HG03097 (cell line): ENCODE results near the gene CHFR.
"Not testable (repeated sequence)": the region's sequence is repeated elsewhere in the genome, so short reads cannot be mapped to it uniquely, and the experiment has no call there.

Source experiments
- ATAC-seq: cut with Tn5 transposase; IDR thresholded peaks from one replicate; pipeline ENCODE4 v1.9.1; 2021; ENCODE audit not compliant: unreplicated experiment, low FRiP score

The CHFR gene

DNA sequence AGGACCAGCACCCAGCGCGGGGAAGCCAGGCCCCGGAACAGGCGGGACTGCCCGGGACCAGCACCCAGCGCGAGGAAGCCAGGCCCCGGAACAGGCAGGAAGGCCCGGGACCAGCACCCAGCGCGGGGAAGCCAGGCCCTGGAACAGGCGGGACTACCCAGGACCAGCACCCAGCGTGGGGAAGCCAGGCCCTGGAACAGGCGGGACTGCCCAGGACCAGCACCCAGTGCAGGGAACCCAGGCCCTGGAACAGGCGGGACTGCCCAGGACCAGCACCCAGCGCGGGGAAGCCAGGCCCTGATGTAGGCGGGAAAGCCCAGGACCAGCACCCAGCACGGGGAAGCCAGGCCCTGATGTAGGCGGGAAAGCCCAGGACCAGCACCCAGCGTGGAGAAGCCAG lies 12.8 kb downstream of the CHFR start:
- ATAC-seq: not testable (repeated sequence)

DNA sequence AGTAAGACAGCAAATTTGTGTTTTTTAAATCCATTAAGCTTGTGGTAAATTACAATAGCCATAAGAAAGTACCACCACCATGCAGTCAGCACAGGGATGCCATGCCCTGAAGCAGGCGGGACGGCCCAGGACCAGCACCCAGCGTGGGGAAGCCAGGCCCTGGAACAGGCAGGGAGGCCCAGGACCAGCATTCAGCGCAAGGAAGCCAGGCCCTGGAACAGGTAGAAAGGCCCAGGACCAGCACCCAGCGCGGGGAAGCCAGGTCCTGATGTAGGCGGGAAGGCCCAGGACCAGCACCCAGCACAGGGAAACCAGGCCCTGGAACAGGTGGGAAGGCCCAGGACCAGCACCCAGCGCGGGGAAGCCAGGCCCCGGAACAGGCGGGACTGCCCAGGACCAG lies 13.2 kb downstream of the CHFR start:
- ATAC-seq: no peak

DNA sequence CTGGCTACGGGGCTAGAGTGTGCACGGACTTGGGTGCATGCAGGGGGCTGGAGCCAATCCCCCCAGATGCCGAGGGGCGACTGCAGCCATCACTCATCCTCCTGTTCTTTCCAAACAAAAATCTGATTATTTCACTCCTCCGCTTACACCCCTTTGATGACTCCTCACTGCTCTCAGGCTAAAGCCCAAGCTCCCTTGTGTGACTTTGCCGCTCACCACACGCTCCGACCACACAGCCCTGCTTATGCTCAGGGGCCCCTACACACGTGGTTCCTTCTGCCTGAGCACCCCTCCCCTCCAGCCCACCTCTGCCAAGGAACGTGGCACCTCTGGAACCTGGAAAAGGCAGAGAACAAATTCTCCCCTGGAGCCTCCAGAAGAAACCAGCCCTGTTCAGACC lies 13.7 kb downstream of the CHFR start:
- no peak for ATAC-seq

DNA sequence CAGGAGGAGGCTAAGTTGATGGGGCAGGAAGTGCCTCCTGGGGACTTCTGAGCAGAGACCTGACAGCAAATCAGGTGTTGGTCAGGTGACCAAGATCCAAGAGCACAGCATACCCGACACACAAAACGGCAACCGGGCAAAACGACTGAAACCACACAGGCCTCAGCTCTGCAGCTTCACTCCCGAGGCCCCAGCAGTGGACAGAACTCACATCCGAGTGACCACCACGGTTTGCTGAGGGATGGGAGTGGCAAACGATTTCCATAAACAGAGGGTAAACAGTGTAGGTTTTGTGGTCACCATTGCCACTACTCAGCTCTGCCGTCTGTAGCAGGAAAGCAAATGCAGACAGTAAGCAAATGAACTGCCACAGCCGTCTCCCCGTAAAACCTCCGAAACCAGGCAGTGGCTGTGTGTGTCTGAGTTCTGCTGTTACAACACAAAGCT lies 14.4 kb downstream of the CHFR start:
- ATAC-seq: no peak

DNA sequence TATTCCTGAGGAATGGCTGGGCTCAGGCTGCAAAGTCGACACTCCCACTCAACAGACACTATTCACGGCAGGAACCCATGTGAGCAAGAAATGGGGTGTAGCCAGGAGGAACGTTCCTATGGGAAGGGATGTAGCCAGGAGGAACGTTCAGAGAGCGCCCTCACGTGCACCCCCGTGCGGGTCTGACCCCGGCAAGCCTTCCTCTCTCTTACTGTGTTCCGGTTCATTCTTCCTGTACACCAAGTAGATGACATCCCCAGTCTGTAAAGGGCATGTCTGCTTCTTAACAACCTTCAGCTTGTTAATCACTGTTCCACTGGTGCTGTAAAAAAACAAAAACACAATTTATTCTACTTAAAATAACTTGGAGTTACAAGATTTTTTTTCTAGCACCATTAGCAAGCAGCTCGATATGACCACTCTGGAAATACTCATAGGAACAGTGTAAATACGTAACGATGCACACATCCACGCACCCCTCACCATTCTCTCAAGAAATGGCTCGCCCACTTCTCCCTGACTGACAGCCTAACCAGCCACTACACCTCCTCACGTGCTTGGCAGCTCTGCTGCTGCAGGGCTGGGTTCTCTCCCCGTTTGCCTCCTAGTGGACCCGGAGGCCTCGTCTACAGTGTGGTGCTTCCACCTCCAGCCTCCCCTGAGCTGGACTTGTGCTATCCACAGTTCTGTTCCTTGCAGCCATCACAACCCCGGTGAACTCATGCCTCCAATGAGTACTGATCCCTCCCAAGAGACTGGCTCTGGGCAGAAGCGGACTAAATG lies 15.1 kb downstream of the CHFR start:
- ATAC-seq: no peak

DNA sequence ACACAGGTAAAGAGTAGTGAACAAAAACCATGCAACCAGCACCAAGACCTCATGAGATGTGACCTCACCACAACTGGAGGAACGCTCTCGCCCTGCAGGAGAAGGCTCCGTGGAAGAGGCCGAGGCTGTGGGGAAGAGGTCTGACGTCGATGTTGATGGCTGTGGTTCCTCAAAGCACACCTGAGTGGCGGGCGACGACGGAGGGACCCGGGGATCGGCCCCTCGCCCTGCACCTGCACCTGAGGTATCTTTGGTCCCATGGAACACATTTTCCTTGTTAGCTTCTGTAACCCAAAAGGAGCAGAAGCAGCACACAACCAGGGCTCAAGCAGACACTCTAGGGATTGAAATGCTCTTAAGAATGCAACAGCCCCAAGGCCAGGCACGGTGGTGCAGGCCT lies 17.9 kb downstream of the CHFR start:
- no peak for ATAC-seq

DNA sequence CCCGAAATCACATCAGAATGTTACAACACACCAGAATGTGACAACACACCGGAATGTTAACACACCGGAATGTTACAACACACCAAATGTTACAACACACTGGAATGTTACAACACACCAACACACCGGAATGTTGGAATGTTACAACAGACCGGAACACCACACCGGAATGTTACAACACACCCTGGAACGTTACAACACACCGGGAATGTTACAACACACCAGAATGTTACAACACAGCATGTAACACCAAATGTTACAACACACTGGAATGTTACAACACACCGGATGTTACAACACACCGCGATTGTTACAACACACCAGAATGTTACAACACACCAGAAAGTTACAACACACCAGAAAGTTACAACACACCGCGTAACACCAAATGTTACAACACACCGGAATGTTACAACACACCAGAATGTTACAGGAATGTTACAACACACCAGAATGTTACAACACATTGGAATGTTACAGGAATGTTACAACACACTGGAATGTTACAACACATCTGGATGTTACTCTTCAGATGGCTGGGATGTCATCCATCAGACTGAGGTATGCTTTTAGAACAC lies 21.1 kb downstream of the CHFR start:
- no peak for ATAC-seq

DNA sequence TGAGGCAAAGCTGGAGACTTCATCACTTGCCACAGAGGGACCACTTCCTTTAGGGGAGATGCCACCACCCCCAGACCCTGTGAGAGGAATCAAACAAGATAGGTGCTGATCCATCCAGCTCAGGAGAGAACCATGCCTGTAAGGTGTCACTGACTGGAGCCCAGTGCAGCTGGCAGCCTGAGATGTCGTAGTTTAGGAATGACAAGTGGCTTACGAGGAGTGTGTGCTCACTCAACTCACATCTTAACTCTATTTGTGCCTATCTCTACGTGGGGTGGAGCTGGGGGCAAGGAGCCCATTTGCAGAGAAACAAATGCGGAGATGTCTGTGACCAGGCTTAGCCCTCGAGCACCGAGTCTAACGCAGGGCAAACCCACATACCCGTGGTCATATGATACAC lies 25.8 kb downstream of the CHFR start:
- no peak for ATAC-seq

DNA sequence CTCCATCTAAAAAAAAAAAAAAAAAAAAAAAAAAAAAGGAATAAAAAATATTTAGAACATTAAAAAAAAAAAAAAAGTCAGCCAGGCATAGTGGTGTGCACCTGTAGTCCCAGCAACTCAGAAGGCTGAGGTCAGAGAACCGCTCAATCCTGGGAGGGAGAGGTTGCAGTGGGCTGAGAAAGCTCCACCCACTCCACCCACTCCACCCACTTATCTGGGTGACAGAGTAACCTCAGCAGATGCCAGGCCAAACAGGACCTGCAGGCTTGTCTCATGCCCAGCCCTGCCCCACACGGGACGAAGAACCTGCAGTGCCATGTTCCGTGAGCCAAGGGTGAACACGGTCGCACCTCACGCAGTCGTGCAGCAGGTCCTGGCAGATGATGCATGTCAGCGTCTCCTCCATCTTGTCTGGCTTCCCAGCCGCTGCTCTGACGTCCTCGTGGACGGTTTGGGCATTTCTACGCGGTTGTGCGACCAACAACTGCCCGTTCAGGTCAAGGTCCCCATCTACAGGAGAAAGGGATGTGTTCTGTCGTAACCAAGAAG lies 28.6 kb downstream of the CHFR start:
- no peak for ATAC-seq

DNA sequence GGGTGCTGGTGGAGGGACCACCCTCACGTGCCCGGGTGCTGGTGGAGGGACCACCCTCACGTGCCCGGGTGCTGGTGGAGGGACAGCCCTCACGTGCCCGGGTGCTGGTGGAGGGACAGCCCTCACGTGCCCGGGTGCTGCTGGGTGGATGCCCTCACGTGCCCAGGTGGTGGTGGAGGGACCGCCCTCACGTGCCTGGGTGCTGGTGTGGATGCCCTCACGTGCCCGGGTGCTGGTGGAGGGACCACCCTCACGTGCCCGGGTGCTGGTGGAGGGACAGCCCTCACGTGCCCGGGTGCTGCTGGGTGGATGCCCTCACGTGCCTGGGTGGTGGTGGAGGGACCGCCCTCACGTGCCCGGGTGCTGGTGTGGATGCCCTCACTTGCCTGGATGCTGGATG lies 30.4 kb downstream of the CHFR start:
- not testable (repeated sequence) for ATAC-seq

DNA sequence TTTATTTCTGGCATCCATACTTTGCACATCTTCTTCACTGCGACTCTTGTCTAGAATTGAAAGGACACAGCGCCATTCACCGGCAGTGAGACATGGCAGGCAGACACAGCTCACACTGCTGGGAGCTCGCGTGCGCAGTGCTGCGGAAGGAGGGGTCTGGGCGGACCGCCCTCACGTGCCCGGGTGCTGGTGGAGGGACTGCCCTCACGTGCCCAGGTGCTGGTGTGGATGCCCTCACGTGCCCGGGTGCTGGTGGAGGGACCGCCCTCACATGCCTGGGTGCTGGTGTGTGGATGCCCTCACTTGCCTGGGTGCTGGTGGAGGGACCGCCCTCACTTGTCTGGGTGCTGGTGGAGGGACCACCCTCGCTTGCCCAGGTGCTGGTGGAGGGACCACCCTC lies 30.8 kb downstream of the CHFR start:
- no peak for ATAC-seq

DNA sequence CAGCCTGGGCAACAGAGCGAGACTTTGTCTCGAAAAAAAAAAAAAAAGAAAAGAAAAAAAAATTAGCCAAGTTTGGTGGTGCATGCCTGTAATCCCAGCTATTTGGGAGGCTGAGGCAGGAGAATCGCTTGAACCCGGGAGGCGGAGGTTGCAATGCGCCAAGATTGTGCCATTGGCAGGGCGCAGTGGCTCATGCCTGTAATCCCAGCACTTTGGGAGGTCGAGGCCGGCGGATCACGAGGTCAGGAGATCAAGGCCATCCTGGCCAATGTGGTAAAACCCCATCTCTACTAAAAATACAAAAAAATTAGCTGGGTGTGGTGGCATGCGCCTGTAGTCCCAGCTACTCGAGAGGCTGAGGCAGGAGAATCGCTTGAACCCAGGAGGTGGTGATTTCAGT lies 32.2 kb downstream of the CHFR start:
- not testable (repeated sequence) for ATAC-seq

DNA sequence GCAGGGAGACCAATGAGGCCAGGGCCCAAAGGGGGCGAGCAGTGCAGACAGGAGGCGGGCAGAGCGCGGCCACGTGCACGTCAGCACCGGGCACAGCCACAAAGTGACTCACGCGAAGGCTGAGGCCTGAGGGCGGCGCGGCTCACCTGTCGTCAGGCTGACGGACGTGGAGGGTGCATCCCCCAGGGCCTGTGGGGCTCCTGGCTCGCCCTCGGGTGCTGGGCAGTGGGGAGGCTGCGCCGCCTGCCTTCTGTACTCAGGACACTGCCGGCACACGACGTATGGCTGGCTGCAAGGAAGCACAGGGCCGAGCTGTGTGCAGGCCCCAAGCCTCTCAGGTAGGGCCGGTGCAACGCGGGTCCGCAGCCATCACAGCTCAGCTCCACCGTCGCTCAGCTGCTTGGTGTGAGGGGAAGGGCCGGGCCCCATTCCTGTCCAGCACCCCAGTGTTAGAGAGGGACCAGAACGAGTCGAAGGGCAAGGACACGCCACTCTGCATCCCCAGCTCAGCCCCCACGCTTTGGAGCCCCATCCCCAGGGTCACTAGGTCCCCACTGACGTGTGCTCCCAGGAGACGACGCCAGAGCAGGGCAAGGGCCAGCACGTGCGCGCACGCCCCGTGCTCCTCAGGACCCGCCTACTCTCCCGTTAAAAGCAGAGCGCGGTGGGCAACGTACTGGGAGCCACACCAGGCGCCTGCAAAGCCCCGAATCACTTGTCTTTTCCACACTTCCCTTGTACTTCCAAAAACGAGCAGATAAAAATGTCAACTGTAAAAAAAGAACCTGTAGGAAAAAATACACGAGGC lies 33.9 kb downstream of the CHFR start:
- ATAC-seq: no peak

DNA sequence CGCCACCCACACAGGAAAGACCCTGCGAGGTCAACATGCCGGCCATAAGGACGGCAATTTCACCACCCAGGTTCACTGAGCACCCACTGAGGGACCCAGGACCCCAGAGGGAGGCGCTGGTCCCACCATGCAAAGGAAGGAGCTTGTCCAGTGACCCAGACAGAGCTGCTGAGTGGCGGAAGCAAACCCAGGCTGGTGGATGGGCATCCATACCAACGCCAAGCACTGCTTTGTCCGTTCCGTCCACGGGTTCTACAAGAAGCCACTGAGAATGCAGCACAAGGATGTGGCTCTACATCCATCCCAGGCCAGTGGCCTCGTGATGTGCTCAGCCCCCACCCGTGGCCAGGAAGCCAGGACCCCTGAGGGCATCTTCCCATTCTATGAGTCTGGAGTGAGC lies 34.9 kb downstream of the CHFR start:
- no peak for ATAC-seq

DNA sequence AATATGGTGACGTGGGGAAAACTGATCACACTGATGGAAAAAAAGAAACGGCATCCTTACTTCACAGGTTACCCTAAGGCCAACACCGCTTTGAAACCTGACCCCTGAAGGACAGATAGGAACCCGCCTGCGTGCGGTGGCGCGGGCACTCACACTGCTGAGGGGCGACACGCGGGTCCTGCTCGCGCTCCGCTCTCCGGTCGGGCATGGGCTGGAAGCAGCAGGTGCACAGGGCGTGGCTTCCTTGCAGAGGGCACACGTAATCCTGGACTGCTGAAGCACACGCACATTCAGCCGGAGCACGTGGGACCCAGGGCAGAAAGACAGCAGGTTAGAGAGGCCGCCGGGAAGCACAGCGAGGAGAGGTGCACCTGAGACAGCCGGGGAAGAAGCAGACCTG lies 35.9 kb downstream of the CHFR start:
- no peak for ATAC-seq

DNA sequence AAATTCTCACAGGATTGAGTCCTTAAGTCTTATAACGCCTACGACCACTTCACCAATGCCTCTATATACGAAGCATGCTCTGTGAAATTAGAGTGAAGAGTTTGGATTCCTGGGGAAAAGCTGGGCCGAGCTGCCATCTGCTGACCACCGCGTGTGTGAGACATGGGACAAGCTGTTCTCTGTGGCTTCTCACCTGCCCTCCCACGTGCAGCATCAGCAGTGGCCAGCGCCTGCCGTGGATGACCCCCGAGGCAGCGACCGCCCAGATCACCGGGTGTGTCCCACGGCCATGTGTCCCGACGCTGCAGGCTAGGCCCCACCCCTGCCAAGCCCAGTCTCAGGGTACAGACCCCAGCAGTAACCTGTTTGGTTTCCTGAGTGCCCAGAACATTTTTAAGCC lies 37.1 kb downstream of the CHFR start:
- ATAC-seq: no peak

DNA sequence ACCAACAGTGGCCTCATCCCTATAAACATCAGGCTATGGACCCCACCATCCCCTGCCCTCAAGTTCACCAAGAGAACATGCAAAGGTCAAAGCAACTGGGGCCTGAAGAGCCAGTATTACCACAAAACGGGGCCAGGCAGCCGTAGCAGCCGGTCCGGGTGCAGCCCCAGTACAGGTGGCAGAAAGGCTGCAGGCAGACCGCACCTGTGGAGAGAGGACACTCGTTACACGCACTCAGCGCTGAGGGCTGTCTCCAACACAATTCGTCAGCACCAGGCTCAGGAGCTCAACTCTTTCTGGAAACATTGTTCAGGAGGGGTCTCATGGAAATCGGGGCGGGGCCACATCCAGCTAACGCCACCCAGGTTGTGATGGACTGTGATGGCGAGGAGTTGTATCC lies 38.9 kb downstream of the CHFR start:
- ATAC-seq: no peak

DNA sequence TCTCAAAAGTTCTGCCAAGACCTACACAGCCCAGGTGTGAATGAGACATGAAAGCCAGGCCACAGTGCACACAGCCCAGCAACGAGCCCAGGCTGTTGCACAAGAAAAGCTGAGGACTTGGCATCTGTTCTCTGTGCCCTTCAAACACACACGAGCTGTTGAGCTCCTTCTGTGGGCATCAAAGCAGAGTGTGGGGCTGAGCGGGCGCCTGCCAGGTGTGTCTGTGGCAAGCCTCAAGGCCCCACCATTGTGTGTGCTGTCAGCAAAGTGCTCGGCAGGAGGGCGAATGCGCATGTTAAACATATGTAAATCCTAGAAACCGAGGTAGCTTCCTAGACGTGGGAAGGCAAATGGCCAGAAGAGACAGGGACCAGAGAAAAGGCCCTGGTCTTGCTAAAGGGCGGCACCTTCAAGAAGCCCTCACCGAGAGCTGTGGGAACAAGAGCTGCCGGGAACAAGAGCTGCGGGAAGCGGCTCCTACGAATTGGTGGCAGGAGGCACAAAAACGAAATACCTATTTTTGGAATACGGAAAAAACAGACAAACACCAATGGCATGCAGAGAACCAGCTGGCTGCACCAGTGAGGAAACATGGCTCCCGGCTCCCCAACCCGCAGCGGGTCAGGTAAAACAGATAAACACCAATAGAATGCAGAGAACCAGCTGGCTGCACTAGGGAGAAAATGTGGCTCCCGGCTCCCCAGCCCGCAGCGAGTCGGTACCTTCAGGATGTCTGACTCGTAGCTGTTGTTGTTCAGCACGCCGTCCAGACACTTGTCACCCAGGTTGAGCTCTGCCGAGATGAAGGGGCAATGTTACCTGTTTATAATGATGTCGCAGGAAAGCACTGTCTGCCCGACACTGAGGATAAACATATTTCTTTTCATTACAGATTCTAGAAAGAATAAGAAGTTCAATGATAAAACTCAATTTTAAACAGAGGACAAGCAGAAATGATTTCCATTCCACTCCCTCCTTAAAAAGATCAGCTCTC lies 39.7 kb downstream of the CHFR start:
- ATAC-seq: no peak

DNA sequence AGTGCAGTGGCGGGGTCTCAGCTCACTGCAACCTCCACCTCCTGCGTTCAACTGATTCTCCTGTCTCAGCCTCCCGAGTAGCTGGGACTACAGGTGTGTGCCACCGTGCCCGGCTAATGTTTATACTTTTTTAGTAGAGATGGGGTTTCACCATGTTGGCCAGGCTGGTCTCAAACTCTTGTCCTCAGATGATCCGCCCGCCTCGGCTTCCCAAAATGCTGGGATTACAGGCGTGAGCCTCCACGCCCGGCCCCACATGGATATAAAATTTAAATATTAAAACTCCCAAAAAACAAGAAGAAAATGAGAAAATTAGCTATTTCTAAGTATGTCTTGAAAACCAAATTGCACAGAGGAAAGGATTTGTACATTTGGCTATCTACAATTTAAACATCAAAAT lies 42.7 kb downstream of the CHFR start:
- not testable (repeated sequence) for ATAC-seq

DNA sequence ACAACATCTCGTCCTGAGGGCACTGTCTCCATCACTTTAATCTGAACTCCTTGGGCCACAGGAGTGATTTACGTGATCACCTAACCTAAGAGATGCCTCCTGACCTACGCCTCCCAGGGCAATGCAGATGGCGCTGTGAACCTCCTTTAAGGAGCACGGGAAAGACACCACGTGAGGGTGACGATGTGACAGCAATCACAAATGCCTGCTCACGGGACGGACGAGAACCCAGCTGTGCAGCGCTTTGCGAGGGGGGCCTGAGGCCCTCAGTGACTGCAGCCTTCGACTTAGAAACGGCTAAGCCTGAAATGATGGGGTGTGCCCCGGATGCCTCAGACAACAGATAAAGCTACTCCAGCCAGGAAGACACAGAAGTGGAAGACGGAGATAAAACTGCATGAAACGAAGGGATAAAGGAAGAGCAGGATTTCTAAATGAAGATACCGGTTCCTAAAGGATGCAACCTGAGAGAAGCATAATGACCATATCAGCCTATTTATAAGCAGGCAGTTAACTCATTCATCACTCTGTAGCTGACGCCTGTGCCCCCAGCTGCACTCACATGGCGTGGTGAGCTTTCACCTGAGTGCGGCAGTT lies 44.9 kb downstream of the CHFR start:
- ATAC-seq: no peak
